Mammary epithelial cell (primary cell): ENCODE data around the gene CGNL1.

Experiments used
- CTCF ChIP-seq, 2 donors: IDR thresholded peaks in 1 of 2; conservative IDR thresholded peaks in 1 of 2; 2 replicates each; pipeline ENCODE4 v1.5.1; 2011 to 2012; ENCODE audit warnings: inconsistent platforms in 2 of 2, low read length in 2 of 2, mild to moderate bottlenecking in 2 of 2, control low read depth in 1 of 2, low read depth in 1 of 2; ENCODE audit not compliant: insufficient read depth in 1 of 2; ENCODE audit errors: extremely low read depth in 1 of 2
- EZH2 ChIP-seq: IDR thresholded peaks from 2 replicates; pipeline ENCODE4 v1.6.1; 2012; ENCODE audit warnings: low read length, inconsistent platforms, borderline replicate concordance

DNA sequence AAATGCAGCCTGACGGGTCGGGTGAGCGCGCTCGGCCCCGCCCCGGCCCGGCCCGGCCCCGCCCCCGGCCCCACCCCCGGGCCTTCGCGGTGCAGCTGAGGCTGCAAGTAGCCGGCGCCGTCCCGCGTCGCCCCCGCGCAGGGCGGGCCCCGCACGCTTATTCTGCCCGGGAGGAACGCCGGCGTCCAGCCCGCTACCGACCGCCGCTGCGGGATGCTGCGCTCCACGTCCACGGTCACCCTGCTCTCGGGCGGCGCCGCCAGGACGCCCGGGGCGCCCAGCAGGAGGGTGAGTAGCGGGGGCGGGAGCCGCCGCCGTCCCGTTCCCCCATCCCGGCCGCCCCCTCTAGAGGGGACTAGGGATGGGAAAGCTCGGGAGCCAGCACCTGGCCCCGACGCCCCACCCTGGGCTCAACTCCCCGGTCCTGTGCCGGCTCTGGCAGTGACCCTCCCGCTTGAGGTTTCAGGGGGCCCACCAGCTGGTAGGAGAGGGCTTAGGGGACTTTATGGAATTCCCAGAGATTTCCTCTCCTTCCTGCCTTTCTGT, 215.6 kb downstream of the CGNL1 start, which contains the start of gene MYZAP:
- TF ChIP-seq CTCF (conservative IDR thresholded peaks at IDR 0.05 in 1 of 2, IDR thresholded peaks at IDR 0.05 in 1 of 2; ENCODE audit: extremely low read depth in 1 of 2, insufficient read depth in 1 of 2, low read depth in 1 of 2, low read length in 2 of 2) (no peak), EZH2 (no peak)
